Stromal cell of bone marrow (primary cell): ENCODE data around the gene TSPEAR.
"Not testable (repeated sequence)": the region's sequence is repeated elsewhere in the genome, so short reads cannot be mapped to it uniquely, and the experiment has no call there.

Experiments
- DNase-seq: peaks from one replicate; pipeline ENCODE4 v3.0.0-alpha.2; 2012; ENCODE audit warnings: low read depth

The TSPEAR gene

GRCh38 chr21:44483288-44484237, 227.8 kb downstream of the TSPEAR start:
- DNase-seq, result no peak

DNA sequence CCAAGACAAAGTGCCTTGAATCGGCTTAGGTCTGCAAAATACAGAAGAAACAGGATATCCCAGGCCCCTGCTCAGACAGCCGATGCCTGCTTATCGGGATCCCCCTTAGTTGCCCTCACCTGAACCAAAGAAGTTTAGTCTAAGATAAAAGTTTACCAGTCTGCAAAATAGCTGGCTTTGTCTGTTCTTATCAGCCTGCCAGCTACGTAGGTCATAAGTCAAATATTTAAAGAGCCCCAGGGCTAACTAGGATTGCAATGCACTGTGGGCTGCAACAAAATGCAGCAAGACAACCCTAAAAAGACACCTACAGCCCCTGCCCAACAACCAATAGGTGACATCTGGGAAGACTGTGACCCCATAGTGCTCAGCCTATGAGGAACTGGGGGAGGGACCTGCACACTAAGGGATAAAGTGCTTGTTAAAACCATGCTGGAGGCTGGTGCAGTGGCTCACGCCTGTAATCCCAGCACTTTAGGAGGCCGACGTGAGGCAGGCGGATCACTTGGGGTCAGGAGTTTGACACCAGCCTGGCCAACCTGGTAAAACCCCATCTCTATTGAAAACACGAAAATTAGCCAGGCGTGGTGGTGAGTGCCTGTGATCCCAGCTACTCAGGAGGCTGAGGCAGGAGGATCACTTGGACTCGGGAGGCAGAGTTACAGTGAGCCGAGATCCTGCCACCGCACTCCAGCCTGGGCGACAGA, 228.6 kb downstream of the TSPEAR start:
- no peak for DNase-seq

DNA sequence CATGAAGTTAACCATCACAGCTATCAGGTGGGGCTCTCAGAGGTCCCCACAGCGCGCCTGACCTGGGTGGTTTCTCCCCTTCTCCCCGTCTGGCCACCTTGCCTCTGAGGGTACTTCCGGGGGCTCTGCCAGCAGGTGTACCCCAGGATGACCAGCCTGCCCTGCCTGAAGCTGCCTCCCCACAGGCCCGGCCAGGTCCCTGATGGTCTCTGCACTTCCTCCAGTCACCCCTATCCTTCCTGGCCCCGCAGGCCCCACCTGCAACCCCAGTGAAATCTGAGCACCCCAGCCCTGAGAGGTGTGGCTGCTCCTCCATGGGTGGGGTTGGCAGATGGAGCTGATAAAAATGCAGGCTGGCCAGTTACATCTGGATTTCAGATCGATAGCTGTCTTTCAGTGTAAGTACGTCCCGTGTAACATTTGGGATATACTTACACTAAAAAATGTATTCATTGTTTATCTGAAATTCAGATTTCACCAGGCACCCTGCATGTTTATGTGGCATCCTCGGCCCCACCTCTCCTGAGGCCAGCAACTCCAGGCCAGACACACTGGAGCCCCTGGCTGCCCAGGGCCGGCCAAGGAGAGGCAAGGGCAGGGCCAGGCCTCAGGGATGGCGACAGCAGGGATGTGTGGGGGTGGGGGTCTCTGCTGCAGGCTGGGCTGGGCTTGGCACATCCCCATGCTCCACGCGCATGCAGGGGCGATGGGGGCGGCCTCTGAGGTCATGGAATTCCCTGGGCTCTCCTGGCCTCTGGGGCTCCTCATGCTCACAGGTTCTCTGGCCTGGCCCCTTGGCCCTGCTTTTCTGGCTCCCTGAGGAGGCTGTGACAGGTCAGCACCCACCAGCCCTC, 230.9 kb downstream of the TSPEAR start:
- DNase-seq, result no peak

- DNase-seq, result not testable (repeated sequence)
These were observed 231.7 kb downstream of the TSPEAR start for GRCh38 chr21:44479556-44480199.

DNA sequence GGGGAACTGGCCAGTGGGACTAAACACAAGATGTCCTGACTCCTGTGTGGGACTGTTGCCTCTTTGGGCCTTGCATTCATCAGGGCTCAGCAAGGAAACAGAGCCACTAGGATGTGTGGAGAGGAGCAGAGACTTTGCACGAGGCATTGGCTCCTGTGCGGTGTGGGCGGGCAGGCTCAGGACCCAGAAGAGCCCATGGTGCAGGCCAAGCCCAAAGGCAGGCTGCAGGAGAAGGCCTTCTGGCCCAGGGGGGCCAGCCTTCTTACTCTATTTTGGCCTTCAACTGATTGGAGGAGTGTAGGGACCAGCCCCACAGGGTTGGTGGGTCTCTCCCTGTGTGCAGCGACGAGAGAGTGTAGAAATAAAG, 232.6 kb downstream of the TSPEAR start:
- no peak for DNase-seq

DNA sequence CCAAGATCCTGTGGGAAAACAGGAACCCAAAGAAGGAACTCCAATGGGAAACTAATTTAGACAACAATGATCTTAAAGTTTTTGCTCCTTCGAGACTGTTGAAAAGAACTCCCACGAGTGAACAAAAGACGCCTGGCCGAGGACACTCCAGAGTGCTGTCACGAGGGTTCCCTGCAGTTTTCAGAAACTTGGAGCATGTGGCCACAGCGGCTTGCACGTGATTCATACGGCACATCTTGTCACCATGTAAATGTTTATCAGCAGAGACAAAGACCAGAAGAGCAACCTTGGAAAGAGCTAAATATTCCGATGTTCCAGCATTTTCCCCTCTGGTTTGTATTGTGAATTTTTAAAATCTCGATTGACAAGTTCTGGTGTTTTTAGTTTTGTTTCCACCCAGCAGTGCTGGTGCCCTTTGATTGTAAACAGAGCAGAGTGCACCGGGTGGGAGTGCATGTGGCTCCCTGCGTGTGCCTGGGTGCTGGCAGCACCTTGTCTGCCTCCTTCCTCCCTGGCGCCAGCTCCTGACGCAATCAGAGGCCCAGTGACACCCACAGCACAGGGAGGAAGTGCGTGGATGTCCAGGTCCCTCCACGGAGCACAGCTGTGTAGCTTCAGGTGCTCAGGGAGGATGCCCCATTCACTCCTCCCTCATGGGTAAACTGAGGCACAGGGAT, 233.1 kb downstream of the TSPEAR start:
- no peak for DNase-seq

- no peak for DNase-seq
These were observed 233.7 kb downstream of the TSPEAR start for GRCh38 chr21:44477712-44478111.

- DNase-seq, result no peak
These were observed 234.2 kb downstream of the TSPEAR start for GRCh38 chr21:44477131-44477530.

- no peak for DNase-seq
These were observed 236.0 kb downstream of the TSPEAR start for GRCh38 chr21:44475266-44475845.

- DNase-seq, result no peak
These were observed 237.3 kb downstream of the TSPEAR start for GRCh38 chr21:44473915-44474555.

DNA sequence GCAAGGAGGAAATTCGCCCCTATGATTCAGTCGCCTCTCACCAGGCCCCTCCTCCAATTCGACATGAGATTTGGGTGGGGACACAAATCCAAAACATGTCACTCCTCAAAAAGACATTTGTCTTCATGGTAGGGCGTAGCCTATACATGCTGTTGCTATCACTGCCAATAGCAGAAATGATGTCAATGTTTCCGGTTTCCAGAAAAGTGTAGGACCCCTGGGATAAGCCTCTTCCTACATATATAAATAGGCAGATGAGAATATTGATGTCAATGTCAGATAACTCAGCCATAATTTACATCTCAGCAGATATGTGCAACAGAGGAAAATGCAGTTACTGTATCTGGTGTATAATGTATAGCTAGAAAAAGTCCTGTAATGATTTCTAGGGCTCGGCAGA, 239.4 kb downstream of the TSPEAR start:
- no peak for DNase-seq

- DNase-seq, result no peak
These were observed 240.0 kb downstream of the TSPEAR start for GRCh38 chr21:44471341-44471740.

DNA sequence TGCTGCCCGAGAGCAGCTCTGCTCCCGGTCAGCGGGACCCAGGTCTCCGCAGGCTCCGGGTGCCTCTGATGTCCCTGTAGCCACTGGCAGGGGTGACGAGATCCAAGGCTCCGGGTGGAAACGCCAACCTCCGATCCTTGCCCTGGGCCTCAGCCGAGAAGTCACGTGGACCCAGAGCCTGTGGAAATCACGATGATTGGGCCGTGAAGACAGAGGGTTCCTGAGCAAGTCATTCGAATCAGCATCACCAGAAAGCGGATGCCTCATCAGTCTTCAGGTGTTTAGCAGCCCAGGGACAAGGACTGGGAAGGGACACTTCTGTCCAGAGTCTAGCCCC, 243.5 kb downstream of the TSPEAR start:
- no peak for DNase-seq

- no peak for DNase-seq
These were observed 244.1 kb downstream of the TSPEAR start for GRCh38 chr21:44466996-44467858.

- no peak for DNase-seq
These were observed 244.9 kb downstream of the TSPEAR start for GRCh38 chr21:44466351-44466954.

- DNase-seq, result no peak
These were observed 247.0 kb downstream of the TSPEAR start for GRCh38 chr21:44464351-44464750.

DNA sequence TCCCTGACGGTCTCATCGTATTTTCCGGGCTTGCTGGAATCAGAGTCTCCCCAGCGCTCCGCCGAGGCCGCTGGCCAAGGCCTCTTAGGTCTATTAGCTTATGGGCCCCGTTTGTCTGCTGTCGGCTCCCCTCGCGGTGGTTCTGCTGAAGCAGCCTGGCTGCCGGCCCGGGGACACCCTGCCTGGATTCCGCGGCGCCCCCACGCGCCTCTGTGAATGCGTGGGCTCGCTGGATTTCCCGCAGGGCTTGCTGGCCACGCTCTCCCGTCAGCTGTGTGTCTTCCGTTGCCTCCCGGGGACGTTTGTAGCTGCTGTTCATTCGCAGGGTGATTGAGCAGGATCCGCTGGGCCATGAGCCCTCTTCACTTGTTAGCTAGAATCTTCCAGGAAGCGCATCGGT, 247.6 kb downstream of the TSPEAR start:
- no peak for DNase-seq

DNA sequence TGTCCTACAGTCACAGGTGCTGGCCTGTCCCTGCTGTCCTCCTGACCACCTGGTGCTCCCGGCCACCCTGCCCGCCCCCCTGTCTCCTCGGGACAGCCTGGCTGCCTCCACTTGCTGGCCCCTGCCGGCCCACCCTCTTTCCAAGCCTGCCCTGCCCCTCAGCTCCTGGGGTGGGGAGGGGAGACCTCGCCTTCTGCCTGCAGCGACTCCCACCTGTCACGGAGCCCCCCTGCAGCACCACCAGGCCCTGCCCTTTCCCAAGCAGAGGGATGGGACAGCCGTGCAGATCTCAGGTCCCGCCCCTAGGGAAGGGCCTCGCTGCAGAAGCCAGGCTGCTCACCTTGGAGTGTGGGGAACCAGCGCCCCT, 248.6 kb downstream of the TSPEAR start:
- DNase-seq, result no peak
